Measurements from ENCODE around the gene DNAJC1. TPM values are rescaled to one million over a fixed set of nuclear protein-coding genes. Genes with fewer than 3 reads are reported as not detected.

DNAJC1 gene
- polyA plus RNA-seq, 1 donor (not counting 4 experiments of a cell fraction or from before 2014, with no cell fraction given) = 24.8 TPM

- H3K4me1 ChIP-seq (ENCODE audit: control insufficient read depth, extremely low read depth, insufficient read depth, low read length) = no peaks in the 10 kb centered on the region
- no peak overlapping the region for H2AFZ ChIP-seq (ENCODE audit: control insufficient read depth, low read length)
- no peak overlapping the region for H3K4me2 ChIP-seq (ENCODE audit: control insufficient read depth, extremely low read depth, insufficient read depth, low read depth, low read length)
- DNase-seq (ENCODE audit: low read depth, low spot score) (peak; percentile 53), FAIRE-seq (no peak)
- H3K36me3 ChIP-seq (ENCODE audit: control insufficient read depth in 2 of 2, extremely low read depth in 1 of 2, insufficient read depth in 2 of 2, low read length in 2 of 2) = no peaks in the 10 kb centered on the region
- no peaks in the 10 kb centered on the region for H3K79me2 ChIP-seq (ENCODE audit: control insufficient read depth, insufficient read depth, low read length)
- TF ChIP-seq EZH2 (IDR thresholded peaks at IDR 0.05; ENCODE audit: low read length) (no peak), CTCF (optimal IDR thresholded peaks at IDR 0.05 in 1 of 3, IDR thresholded peaks at IDR 0.05 in 1 of 3, conservative IDR thresholded peaks at IDR 0.05 in 1 of 3; ENCODE audit: extremely low read depth in 1 of 3, insufficient read depth in 2 of 3, low read length in 3 of 3) (peak in 1 of 3 experiments; percentile 27)
- no peak overlapping the region for H3K27ac ChIP-seq (ENCODE audit: control insufficient read depth, insufficient read depth, low read length)
- H4K20me1 ChIP-seq (ENCODE audit: control insufficient read depth, extremely low read depth, insufficient read depth, low read length) = no peaks in the 10 kb centered on the region
- H3K9ac ChIP-seq (ENCODE audit: control insufficient read depth, extremely low read depth, insufficient read depth, low read length) = no peak overlapping the region
- H3K9me3 ChIP-seq (ENCODE audit: control insufficient read depth, low read depth, low read length) = no peaks in the 10 kb centered on the region
- H3K9me1 ChIP-seq (ENCODE audit: control insufficient read depth, extremely low read depth, insufficient read depth, low read length) = no peaks in the 10 kb centered on the region
- H3K4me3 ChIP-seq (ENCODE audit: control insufficient read depth in 2 of 3, extremely low read depth in 1 of 3, insufficient read depth in 2 of 3, low read depth in 1 of 3, low read length in 3 of 3) = no peak overlapping the region
- no peaks in the 10 kb centered on the region for H3K27me3 ChIP-seq (ENCODE audit: control insufficient read depth, extremely low read depth, insufficient read depth, low read length)
- dilution Hi-C loops (cut with MboI; ENCODE audit: extremely low pct_ligation_motif_present, low sequenced_read_pairs) = no loop called here
Observed at GRCh38 chr10:21953585-21954057, 49.9 kb downstream of the DNAJC1 start.

GRCh38 chr10:21950566-21950965, 53.0 kb downstream of the DNAJC1 start:
- Histone ChIP-seq H3K27me3 (ENCODE audit: control insufficient read depth, extremely low read depth, insufficient read depth, low read length) (no peaks in the 10 kb centered on the region), H3K4me3 (ENCODE audit: control insufficient read depth in 2 of 3, extremely low read depth in 1 of 3, insufficient read depth in 2 of 3, low read depth in 1 of 3, low read length in 3 of 3) (no peak overlapping the region), H3K4me1 (ENCODE audit: control insufficient read depth, extremely low read depth, insufficient read depth, low read length) (no peaks in the 10 kb centered on the region), H3K9me3 (ENCODE audit: control insufficient read depth, low read depth, low read length) (no peaks in the 10 kb centered on the region), H2AFZ (ENCODE audit: control insufficient read depth, low read length) (no peak overlapping the region), H3K4me2 (ENCODE audit: control insufficient read depth, extremely low read depth, insufficient read depth, low read depth, low read length) (no peak overlapping the region), H3K36me3 (ENCODE audit: control insufficient read depth in 2 of 2, extremely low read depth in 1 of 2, insufficient read depth in 2 of 2, low read length in 2 of 2) (no peaks in the 10 kb centered on the region), H3K79me2 (ENCODE audit: control insufficient read depth, insufficient read depth, low read length) (no peaks in the 10 kb centered on the region), H3K9me1 (ENCODE audit: control insufficient read depth, extremely low read depth, insufficient read depth, low read length) (no peaks in the 10 kb centered on the region), H3K9ac (ENCODE audit: control insufficient read depth, extremely low read depth, insufficient read depth, low read length) (no peak overlapping the region), H3K27ac (ENCODE audit: control insufficient read depth, insufficient read depth, low read length) (no peak overlapping the region), H4K20me1 (ENCODE audit: control insufficient read depth, extremely low read depth, insufficient read depth, low read length) (no peaks in the 10 kb centered on the region)
- TF ChIP-seq CTCF (optimal IDR thresholded peaks at IDR 0.05 in 1 of 3, IDR thresholded peaks at IDR 0.05 in 1 of 3, conservative IDR thresholded peaks at IDR 0.05 in 1 of 3; ENCODE audit: extremely low read depth in 1 of 3, insufficient read depth in 2 of 3, low read length in 3 of 3) (no peak), EZH2 (IDR thresholded peaks at IDR 0.05; ENCODE audit: low read length) (no peak)
- no peak for DNase-seq (ENCODE audit: low read depth, low spot score)
- FAIRE-seq = no peak
- dilution Hi-C loops (cut with MboI; ENCODE audit: extremely low pct_ligation_motif_present, low sequenced_read_pairs) = no loop called here
